Measurements from ENCODE around the gene RASIP1. TPM values are rescaled to one million over a fixed set of nuclear protein-coding genes. Genes with fewer than 3 reads are reported as not detected.

RASIP1 gene
- total RNA-seq, 2 donors from 2014 or later: 11.6 to 12.3 TPM

GRCh38 chr19:48728911-48729664 is 11.3 kb downstream of the RASIP1 start:
- ATAC-seq (ENCODE audit: insufficient number of reproducible peaks, low FRiP score, low read depth) (no peak), DNase-seq (ENCODE audit: low spot score) (no peak)
- no peak for TF ChIP-seq CTCF (IDR thresholded peaks at IDR 0.05)
- Histone ChIP-seq H3K27me3 (replicated peaks; ENCODE audit: insufficient read depth) (no peaks in the 10 kb centered on the region), H3K4me3 (peak overlapping the region; percentile 13), H3K27ac (no peak overlapping the region), H3K9me3 (no peaks in the 10 kb centered on the region), H3K36me3 (no peaks in the 10 kb centered on the region), H3K4me1 (ENCODE audit: control insufficient read depth in 1 of 2, low read depth in 2 of 2) (peaks cover 0 to 9% of the 10 kb centered on the region in 2 donors)

GRCh38 chr19:48726556-48726955 is 13.9 kb downstream of the RASIP1 start:
- no peak for TF ChIP-seq CTCF (IDR thresholded peaks at IDR 0.05)
- no peak for ATAC-seq (ENCODE audit: insufficient number of reproducible peaks, low FRiP score, low read depth)

GRCh38 chr19:48724796-48725753 is 15.3 kb downstream of the RASIP1 start:
- DNase-seq (ENCODE audit: low spot score) (no peak), ATAC-seq (ENCODE audit: insufficient number of reproducible peaks, low FRiP score, low read depth) (no peak)
- Histone ChIP-seq H3K27ac (peak overlapping the region; percentile 34 to 67), H3K9me3 (no peaks in the 10 kb centered on the region), H3K27me3 (replicated peaks; ENCODE audit: insufficient read depth) (no peaks in the 10 kb centered on the region), H3K4me1 (ENCODE audit: control insufficient read depth in 1 of 2, low read depth in 2 of 2) (peaks cover 0 to 12% of the 10 kb centered on the region in 2 donors), H3K36me3 (no peaks in the 10 kb centered on the region), H3K4me3 (no peak overlapping the region)
- no peak for TF ChIP-seq CTCF (IDR thresholded peaks at IDR 0.05)

More at GRCh38 chr19:48726556-48726955, 13.9 kb downstream of the RASIP1 start:
- H3K27ac ChIP-seq: peak overlapping the region in 1 of 2 donors; percentile 30
- peaks cover 0 to 9% of the 10 kb centered on the region in 2 donors for H3K4me1 ChIP-seq (ENCODE audit: control insufficient read depth in 1 of 2, low read depth in 2 of 2)
- H3K36me3 ChIP-seq: no peaks in the 10 kb centered on the region
- H3K27me3 ChIP-seq (replicated peaks; ENCODE audit: insufficient read depth): no peaks in the 10 kb centered on the region
- H3K9me3 ChIP-seq: no peaks in the 10 kb centered on the region
- no peak for DNase-seq (ENCODE audit: low spot score)
- H3K4me3 ChIP-seq: no peak overlapping the region

- ATAC-seq (ENCODE audit: insufficient number of reproducible peaks, low FRiP score, low read depth): no peak
- Histone ChIP-seq H3K36me3 (no peaks in the 10 kb centered on the region), H3K27ac (no peak overlapping the region), H3K9me3 (no peaks in the 10 kb centered on the region), H3K4me3 (no peak overlapping the region), H3K4me1 (ENCODE audit: control insufficient read depth in 1 of 2, low read depth in 2 of 2) (peaks cover 0 to 30% of the 10 kb centered on the region in 2 donors), H3K27me3 (replicated peaks; ENCODE audit: insufficient read depth) (no peaks in the 10 kb centered on the region)
- no peak for DNase-seq (ENCODE audit: low spot score)
- no peak for TF ChIP-seq CTCF (IDR thresholded peaks at IDR 0.05)
These were observed 18.2 kb downstream of the RASIP1 start for GRCh38 chr19:48722196-48722708.
